Upper lobe of left lung (tissue), 4 donors: ENCODE results near the gene MAD1L1.

Experiments used
- CTCF ChIP-seq, 6 experiments: fragments of 450-650 bp in 4 of 6; fragments of 200-600 bp in 2 of 6; sonication (generic) in 2 of 6; IDR thresholded peaks; one replicate each; pipeline ENCODE4 v1.5.1; 2016 to 2019; ENCODE audit warnings: antibody characterized with exemption in 6 of 6
- POLR2A ChIP-seq, 4 donors: fragments of 450-650 bp; IDR thresholded peaks; one replicate each; pipeline ENCODE4 v1.5.1; 2016 to 2017; ENCODE audit warnings: antibody characterized with exemption in 4 of 4, mild to moderate bottlenecking in 2 of 4
- POLR2AphosphoS5 ChIP-seq, 2 donors: sonication (generic); formaldehyde crosslinking; IDR thresholded peaks; one replicate each; pipeline ENCODE4 v1.5.1; 2017; ENCODE audit warnings: antibody characterized with exemption in 2 of 2

DNA sequence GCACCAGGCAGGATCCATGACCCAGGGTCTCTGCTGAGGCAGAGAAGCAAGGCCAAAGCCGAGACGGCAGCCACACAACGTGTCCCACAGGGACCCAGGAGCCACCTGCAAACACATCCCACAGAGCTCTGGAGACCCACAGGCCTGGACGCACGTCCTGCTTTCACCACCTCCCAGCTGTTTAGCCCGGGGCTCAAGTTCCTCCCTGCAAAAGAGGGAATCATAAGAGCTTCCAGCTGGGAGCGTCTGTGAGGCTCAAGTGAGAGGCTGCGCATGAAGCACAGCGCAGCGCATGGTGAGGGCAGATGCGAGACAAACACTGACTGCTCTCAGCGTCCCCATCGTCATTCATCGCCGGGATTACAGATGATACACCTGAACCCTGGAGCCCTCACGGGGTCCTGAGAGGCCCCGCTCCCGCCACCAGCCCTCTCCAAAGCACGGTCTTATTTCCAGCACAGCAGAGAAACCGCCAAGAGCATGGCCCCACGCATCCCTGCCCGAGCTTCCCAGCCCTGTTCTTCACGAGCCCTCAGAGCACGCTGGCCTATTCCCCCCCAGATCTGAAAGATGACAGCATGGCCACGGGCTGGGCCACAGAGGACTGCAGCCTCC is 88.7 kb downstream of the MAD1L1 start:
- no peak for TF ChIP-seq POLR2A (IDR thresholded peaks at IDR 0.05)
- no peak for TF ChIP-seq CTCF (IDR thresholded peaks at IDR 0.05)
- TF ChIP-seq POLR2AphosphoS5 (IDR thresholded peaks at IDR 0.05), result no peak
